NCI-H2196 treated with DMSO at 0.1 percent for 48 hours (cell line): ENCODE results near the gene TRNT1.

Experiments used
- DNase-seq: peaks from one replicate; lab custom pipeline; 2025; ENCODE audit not compliant: unreplicated experiment; lab: John Stamatoyannopoulos, UW

Gene TRNT1

GRCh38 chr3:3177861-3178497 lies 51.2 kb downstream of the TRNT1 start:
- no peak for DNase-seq

DNA sequence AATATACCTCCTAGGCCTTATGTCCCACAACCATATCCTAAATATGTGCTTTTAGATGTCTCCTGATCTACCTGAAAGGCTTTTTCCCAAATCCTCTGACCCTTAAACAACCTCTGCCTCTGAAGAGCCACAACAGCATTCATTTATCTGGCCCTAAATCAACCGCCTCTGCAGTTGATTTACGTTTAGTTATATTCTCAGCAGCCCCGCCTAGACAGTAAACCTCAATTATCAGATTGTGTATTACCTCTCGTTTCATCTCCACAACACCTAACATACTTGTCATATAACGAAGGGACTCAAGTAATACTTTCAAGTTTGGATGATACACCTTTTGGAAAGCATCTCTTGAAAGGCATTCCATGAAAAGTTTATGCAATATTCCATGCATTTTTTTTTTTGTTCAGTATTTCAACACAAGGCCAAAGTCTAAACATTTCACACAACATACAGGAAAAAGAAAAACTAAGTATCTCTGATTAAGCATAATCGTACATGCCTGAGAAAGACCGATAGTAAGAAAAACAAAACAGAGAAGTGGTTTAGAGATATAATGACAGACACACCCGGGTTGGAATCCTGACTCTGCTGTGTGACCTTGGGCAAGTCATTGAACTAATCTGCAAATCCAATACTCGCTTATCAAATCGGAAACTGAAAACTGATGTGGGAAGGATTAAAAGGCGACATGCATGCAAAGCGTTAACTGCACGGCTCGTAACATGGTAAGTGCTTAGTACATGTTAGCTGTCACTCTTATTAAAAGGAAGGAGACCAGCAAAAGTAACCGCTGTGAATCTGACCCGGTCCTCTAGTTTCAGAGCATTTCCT lies 52.0 kb downstream of the TRNT1 start:
- no peak for DNase-seq

GRCh38 chr3:3179407-3180094 lies 52.8 kb downstream of the TRNT1 start, which contains the start of gene CRBN:
TSS of gene CRBN (minus strand) at chr3:3179691. CDS start at chr3:3179687, 4 bp downstream.
- DNase-seq: peak; percentile 42

DNA sequence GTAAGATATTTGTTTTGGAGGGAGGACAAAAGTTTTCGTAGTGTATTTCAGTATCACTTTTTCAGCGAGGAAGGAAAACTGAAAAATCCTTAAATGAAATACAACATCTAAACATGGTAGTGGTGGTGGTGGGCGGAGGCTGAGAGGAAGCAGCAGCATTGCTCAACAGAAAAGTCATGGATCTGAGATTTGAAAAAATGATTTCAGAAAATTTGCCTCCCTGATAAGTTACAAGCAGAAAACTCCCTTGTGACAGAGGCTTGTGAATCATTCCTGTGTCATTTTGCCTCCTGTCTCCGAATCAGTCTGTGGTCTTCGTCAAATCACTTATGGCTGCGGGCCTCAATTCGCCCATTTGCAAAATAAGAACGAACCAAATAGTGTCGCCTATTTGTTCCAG lies 53.7 kb downstream of the TRNT1 start:
- DNase-seq: no peak

GRCh38 chr3:3184876-3185275 lies 58.1 kb downstream of the TRNT1 start:
- DNase-seq: no peak

DNA sequence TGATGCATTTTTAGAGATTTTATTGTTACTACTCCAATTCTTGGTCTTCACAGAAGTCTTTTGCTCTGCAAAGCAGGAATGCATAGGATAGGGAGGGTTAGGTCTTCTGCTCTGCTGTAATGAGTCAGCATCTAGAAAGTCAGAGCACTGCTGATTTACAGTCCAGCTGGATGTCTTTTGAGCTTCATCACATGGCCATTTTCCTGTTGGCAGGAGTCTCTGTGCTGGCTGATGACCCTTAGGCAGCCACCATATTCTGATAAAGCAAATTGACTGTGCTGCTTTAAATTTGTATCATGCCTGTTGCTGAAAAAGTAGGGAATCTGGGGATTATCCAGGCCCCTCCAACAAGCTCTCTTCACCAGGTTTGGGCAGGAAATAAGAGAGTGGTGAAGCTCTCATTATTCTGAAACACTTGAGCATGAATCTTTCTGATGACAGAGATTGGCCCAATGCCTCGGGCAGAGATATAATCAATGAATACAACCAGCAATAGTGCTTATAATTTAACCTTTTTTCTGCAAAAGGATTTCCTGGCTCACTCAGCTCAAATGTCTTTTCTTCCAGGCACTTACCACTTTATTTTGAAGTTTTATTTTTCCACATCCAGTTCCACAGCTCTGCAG lies 62.5 kb downstream of the TRNT1 start:
- no peak for DNase-seq

- DNase-seq: no peak
Measured at GRCh38 chr3:3189961-3190360, 63.2 kb downstream of the TRNT1 start.

GRCh38 chr3:3191675-3192285 lies 65.0 kb downstream of the TRNT1 start:
- DNase-seq: no peak

GRCh38 chr3:3192286-3192675 lies 65.5 kb downstream of the TRNT1 start:
- no peak for DNase-seq

DNA sequence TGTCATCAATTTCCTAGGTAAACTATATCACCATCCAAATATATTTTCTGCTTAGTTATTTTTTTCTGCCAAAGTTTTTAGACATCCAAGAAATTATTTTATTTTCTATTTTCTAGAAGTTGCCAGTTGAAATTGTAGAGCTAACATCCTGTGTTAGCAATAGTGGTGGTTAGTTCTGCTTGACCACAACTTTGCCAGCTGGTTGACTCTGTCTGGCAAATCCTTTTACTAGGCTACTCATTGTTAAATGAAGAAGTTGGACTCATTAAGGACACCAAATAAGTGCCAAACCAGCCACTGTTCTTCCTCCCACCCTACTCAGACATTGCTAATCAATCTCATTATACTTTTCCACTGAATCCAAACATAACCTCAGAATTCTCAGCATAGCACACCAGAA lies 68.1 kb downstream of the TRNT1 start:
- no peak for DNase-seq

DNA sequence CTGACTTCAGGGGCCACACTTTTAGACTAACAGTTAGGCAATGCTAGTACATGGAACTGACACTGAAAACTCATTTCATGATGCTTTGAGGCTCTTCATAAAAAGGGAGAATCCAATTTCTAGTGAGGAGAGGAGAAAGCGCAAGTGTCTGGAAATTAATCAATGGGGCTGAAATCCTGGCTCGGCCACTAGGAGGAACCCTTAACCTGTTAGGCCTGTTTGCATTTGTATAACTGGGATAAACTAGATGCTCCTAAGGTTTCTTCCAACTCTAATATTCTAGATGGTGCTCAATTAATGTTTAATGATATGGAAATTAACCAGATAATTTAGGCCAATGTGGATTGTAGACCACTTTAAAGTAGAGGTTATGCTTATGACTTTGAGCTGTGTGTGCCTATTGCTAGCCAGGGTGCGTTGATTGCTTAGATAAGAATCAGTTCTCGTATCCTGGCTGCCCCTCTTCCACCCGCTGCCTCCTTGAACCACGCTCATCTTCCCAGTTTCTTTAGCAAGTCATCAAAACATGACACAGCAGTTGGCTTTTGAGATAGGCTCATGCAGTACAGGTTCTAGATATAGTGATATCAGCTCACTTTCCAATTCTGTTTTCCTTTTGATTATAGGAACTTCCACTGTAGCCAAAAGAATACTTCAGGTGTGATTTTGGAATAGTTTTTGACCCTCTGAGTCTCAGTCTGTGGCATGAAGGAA lies 69.6 kb downstream of the TRNT1 start:
- DNase-seq: no peak
